Subcutaneous preadipocyte (primary cell): ENCODE data around the gene TAS2R41. TPM values are rescaled to one million over a fixed set of nuclear protein-coding genes. Genes with fewer than 3 reads are reported as not detected.

Source experiments
- total RNA-seq: library from RNA; depleted of rRNA; stranded (reverse); fragments of >200 nt; gene quantifications from 2 replicates; pipeline ENCODE4 v1.2.3, GENCODE V29; 2012

The TAS2R41 gene
- not detected in 2 replicates for total RNA-seq

GRCh38 chr7:143477501-143478150 lies at the start of gene TAS2R41:
Gene TAS2R41 (plus strand): TSS chr7:143477873. CDS start chr7:143477873, 0 bp downstream.

GRCh38 chr7:143443153-143443552 lies 34.5 kb upstream of the TAS2R41 start, which contains the start of gene TAS2R60:
Gene TAS2R60 (plus strand): TSS chr7:143443453. CDS start chr7:143443453, 0 bp downstream.

Other genes with a start within 250 kb of the TAS2R41 start
- 60.8 and 77.5 TPM in 2 replicates for gene GSTK1, start 214.4 kb upstream of the TAS2R41 start, total RNA-seq
- not detected in 2 replicates for gene TMEM139, start 192.9 kb upstream of the TAS2R41 start, total RNA-seq
- 9.9 and 12.3 TPM in 2 replicates for gene CASP2, start 189.5 kb upstream of the TAS2R41 start, total RNA-seq
- not detected in 2 replicates for gene CLCN1, start 161.8 kb upstream of the TAS2R41 start, total RNA-seq
- 1.6 and 2.6 TPM in 2 replicates for gene FAM131B, start 115.2 kb upstream of the TAS2R41 start, total RNA-seq
- 52.5 and 67.6 TPM in 2 replicates for gene ZYX, start 96.5 kb upstream of the TAS2R41 start, total RNA-seq
- gene EPHA1, start 69.0 kb upstream of the TAS2R41 start, total RNA-seq: not detected in 2 replicates
- gene TAS2R60, start 34.4 kb upstream of the TAS2R41 start, total RNA-seq: not detected in 2 replicates
- not detected in 2 replicates for gene CTAGE15, start 93.9 kb downstream of the TAS2R41 start, total RNA-seq
- 3.7 and 5.9 TPM in 2 replicates for gene TCAF2, start 143.1 kb downstream of the TAS2R41 start, total RNA-seq